ENCODE results near the gene NRXN2.
"Not testable (repeated sequence)": the region's sequence is repeated elsewhere in the genome, so short reads cannot be mapped to it uniquely, and the experiment has no call there.

Gene NRXN2

GRCh38 chr11:64569300-64569970 lies 153.6 kb downstream of the NRXN2 start:
- no peak for DNase-seq (ENCODE audit: low read depth in 2 of 3, low spot score in 1 of 3)

- DNase-seq (ENCODE audit: low read depth in 2 of 3, low spot score in 1 of 3) = no peak
Measured at GRCh38 chr11:64568584-64569140, 154.3 kb downstream of the NRXN2 start.

- no peak for DNase-seq (ENCODE audit: low read depth in 2 of 3, low spot score in 1 of 3)
Measured at GRCh38 chr11:64568041-64568571, 154.9 kb downstream of the NRXN2 start.

- DNase-seq (ENCODE audit: low read depth in 2 of 3, low spot score in 1 of 3) = no peak
Measured at GRCh38 chr11:64566915-64567891, 155.8 kb downstream of the NRXN2 start.

DNA sequence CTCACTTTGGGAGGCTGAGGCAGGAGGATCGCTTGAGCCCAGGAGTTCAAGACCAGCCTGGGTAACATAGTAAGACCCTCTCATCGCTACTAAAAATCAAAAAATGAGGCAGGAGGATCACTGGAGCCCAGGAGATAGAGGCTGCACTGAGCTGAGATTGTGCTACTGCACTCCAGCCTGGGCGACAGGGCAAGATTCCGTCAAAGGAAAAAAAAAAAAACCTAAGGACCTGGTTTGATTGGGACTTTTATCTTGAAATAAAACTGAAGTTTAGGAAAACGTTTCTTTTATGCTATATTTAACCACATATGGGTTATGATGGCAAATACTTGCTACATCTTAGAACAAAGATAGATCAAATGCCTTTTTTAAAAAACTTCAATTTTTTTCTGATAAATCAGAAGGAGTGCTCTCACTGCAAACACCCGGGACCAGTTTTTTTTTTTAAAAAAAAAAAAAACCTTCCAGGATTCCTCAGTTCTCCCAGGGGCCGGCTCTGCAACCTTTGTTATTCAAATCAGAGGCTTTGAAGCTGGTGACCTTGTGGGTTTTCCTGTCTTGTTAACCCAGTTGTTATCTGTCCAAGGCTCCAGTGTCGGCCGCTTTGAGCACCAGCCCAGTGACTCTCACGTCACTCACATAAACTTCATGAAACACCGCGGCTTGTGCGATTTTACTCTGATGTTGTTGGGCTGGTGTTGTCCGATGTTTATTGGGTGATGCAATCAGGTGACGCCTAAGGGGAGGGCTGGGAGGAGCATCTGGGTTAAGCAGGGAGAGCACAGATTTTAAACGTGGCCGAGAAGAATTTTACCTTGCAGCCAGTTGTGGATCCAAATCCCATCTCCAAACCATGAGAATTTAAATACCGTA lies 156.7 kb downstream of the NRXN2 start:
- DNase-seq (ENCODE audit: low read depth in 2 of 3, low spot score in 1 of 3) = peak in 2 of 3 donors; percentile 6 to 16

DNA sequence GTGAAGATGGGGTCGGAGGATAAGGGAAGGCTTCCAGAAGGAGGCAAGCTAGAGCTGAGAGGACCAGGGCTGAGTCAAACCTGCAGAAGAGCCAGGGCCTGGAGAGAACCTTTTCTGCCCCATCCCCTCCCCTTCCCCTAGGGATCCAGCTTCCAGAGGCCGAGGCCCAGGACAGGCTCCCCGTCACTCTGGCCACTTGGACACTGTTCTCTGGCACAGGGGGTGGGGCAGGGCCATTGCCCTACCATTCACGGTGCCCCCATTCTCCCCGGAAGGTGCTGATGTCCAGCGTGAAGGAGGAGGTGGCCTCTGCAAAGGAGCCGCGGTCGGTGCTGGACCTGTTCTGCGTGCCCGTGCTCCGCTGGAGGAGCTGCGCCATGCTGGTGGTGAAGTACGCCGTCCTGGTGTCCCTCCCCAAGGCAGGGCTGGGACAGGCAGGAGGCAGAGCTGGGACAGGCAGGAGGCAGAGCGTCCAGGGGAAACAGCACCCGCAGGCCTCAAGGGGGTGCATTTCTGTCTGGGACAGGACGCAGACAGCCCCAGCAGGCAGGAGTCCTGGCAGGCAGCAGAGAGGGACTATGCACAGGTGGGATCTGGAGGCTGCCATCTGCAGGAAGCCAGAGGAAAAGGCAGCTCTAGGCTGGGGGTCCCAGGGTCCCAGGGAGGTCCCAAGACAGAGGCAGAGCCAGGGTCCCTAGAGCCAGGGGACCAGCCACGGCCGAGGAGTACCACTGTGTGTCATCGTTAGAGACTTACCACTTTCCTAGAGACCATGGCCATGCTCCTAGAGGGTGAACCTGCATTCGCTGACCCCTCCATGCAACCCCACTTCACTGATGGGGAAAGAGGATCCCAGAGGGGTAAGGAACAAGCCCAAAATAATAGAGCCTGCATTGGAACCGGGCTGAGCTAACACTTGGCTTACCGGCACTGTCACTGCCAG lies 157.8 kb downstream of the NRXN2 start:
- DNase-seq (ENCODE audit: low read depth in 2 of 3, low spot score in 1 of 3) = no peak

- no peak for DNase-seq (ENCODE audit: low read depth in 2 of 3, low spot score in 1 of 3)
Measured at GRCh38 chr11:64564419-64564818, 158.6 kb downstream of the NRXN2 start.

- DNase-seq (ENCODE audit: low read depth in 2 of 3, low spot score in 1 of 3) = no peak
Measured at GRCh38 chr11:64563966-64564365, 159.0 kb downstream of the NRXN2 start.

- DNase-seq (ENCODE audit: low read depth in 2 of 3, low spot score in 1 of 3) = no peak
Measured at GRCh38 chr11:64562723-64563351, 160.2 kb downstream of the NRXN2 start.

DNA sequence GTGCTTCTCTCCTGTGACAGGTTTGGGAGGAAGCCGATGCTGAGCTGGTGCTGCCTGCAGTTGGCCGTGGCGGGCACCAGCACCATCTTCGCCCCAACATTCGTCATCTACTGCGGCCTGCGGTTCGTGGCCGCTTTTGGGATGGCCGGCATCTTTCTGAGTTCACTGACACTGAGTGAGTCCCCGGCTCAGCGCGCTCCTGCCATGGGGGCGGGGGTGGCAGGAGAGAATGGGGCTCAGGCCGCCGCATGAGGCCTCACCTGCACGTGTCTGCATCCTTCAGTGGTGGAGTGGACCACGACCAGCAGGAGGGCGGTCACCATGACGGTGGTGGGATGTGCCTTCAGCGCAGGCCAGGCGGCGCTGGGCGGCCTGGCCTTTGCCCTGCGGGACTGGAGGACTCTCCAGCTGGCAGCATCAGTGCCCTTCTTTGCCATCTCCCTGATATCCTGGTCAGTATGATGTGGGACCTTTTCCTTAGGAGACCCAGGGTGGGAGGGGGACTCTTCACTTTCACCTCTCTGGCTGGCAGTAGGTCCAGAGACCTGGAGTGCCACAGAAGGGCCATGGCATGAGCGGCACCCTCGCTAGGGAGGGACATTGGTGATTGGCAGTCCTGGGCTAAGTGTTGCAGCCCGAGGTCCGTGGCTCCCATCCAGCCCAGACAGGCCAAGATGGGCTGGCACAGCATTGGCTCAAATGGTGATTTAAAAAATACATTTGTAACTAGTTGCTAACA lies 160.8 kb downstream of the NRXN2 start:
- DNase-seq (ENCODE audit: low read depth in 2 of 3, low spot score in 1 of 3) = no peak

DNA sequence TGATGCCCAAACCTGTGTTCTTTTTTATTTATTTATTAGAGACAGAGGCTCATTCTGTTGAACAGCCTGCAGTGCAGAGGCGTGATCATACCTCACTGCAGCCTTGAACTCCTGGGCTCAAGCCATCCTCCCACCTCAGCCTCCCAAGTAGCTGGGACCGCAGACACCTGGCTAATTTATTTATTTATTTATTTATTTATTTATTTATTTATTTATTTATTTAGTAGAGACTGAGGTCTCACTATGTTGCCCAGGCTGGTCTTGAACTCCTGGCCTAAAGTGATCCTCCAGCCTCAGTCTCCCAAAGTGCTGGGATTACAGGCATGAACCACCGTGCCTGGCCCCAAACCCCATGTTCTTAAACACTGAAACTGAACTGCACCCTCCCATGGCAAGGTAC lies 161.6 kb downstream of the NRXN2 start:
- DNase-seq (ENCODE audit: low read depth in 2 of 3, low spot score in 1 of 3) = not testable (repeated sequence)

GRCh38 chr11:64560941-64561340 lies 162.1 kb downstream of the NRXN2 start:
- DNase-seq (ENCODE audit: low read depth in 2 of 3, low spot score in 1 of 3) = no peak

DNA sequence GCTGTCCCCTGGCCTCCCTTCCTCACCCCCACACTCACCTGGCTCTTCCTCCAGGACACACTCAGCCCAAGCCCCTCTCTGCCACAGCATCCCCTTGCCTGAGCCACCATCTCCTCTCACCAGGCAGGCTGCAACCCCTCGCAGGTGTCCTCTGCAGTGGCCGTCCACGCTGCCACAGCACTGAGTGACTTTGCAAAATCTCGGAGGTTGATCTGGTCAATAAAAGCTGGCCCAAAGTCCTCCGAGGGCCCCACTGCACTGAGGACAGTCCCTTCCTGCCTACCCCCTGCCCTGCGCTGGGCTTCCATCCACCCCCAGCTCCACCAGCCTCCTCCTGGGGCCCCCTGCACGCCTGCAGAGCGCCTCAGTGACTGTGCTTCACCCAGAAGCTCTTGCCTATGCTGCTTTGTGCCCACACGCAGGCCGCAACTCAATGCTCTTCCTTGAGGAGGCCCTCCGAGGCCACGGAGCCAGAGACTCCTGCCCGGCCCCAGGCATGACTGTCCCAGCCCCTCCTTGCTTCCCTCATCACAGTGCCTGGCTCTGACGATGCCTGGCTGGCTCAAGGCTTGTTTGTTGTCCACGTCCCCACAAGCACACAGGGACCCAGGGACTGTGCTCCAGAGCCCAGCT lies 162.7 kb downstream of the NRXN2 start:
- DNase-seq (ENCODE audit: low read depth in 2 of 3, low spot score in 1 of 3) = no peak

DNA sequence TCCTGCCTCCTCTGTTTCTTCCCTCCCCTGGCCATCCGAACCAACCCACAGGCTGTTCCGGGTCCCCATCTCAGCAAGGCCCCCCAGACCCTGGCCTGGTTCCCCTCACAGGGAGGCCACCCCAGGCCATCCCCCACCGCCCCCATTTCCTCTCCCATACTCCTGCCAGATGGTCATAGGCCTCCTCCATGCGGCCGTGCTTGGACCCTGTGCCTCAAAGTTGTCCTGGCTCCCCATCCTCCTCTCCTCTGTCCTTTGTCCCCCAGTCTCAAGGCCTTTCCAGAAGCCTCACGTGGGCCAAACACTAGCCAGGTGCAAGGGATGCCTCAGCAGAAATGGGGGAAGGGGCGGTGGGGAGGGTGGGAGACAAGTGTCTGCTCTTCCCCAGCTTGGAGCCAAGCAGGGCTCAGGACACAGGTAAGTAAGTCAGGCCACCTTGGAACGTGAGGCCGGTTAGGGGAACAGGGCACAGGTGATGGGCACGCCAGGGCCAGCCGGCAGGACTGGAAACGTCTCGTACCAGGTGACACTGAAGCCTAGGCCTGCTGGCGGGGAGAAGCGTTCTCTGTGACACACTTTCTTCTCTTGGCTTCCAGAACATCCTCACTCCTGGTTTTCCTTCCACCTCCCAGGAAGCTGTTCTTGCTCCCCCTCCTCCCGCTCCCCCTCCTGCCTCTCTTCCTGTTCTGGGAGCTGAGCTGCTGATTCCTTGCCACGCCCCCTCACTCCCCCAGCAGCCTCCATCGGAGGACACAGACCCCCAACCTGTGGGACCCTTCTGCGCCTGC lies 163.5 kb downstream of the NRXN2 start:
- DNase-seq (ENCODE audit: low read depth in 2 of 3, low spot score in 1 of 3) = no peak

- DNase-seq (ENCODE audit: low read depth in 2 of 3, low spot score in 1 of 3) = no peak
Measured at GRCh38 chr11:64558869-64559268, 164.1 kb downstream of the NRXN2 start.

DNA sequence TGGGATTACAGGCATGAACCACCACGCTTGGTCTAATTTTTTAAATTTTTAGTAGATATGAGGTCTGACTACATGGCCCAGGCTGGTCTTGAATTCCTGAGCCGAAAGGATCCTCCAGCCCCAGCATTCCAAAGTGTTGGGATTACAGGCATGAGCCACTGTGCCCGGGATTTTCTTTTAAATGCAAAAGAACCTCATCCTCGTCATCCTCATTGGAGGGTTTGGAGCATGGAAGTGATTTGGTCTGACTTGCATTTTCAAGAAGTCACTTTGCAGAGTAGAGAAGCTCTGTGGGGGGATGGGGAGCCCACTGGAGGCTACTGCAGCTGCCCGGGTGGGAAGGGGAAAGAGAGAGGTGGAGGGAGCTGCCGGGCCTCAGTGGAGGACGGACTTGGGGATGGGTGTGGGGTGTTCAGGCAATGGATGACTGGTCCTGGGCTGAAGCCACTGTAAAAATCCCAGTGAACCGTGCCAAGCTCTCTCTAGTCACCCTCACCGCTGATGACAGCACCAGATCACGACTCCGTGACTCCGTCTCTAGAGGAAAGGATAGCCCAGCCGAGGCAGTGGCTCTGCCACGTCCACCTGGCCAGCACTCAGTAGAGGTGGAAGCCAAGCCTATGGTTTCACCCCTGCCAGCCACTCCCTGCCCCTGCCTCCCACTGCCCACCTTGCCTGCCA lies 164.8 kb downstream of the NRXN2 start:
- DNase-seq (ENCODE audit: low read depth in 2 of 3, low spot score in 1 of 3) = no peak

Measured in stimulated activated CD4-positive, alpha-beta T cell treated with anti-CD3 and anti-CD28 coated beads, Interleukin-12 subunit alpha, Interleukin-12 subunit beta, amount 100 ng/mL, for 48 hours (primary cell).